GM19043 (cell line): ENCODE measurements around the gene NOTCH4.
A peak's percentile ranks its signal among the peaks of the same experiment; 100 is the strongest.

Source experiments
- ATAC-seq: cut with Tn5 transposase; IDR thresholded peaks from one replicate; pipeline ENCODE4 v1.9.1; 2021; ENCODE audit warnings: low read depth; ENCODE audit not compliant: unreplicated experiment

The NOTCH4 gene

GRCh38 chr6:32183030-32183429, 40.8 kb downstream of the NOTCH4 start:
- no peak for ATAC-seq

DNA sequence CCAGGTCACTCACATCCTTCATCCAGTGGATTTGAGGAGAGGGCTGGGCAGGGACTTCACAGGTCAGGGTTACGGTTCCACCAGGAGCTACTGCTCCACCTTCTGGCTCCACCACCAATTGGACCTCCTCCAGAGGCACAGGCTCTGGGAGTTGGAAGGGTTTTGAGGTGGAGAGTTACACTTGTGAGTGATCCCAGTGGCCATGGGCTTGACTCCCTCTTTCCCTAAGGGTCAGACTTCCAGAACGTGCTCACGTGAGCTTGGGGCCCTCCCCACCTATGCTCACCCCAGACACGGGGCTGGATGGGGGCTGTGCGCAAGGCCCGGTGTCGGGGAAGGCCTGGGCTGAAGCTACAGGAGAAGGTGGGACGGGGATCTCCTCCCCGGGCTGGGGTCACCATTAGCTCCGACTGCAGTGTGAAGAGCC, 41.3 kb downstream of the NOTCH4 start:
- ATAC-seq: no peak

DNA sequence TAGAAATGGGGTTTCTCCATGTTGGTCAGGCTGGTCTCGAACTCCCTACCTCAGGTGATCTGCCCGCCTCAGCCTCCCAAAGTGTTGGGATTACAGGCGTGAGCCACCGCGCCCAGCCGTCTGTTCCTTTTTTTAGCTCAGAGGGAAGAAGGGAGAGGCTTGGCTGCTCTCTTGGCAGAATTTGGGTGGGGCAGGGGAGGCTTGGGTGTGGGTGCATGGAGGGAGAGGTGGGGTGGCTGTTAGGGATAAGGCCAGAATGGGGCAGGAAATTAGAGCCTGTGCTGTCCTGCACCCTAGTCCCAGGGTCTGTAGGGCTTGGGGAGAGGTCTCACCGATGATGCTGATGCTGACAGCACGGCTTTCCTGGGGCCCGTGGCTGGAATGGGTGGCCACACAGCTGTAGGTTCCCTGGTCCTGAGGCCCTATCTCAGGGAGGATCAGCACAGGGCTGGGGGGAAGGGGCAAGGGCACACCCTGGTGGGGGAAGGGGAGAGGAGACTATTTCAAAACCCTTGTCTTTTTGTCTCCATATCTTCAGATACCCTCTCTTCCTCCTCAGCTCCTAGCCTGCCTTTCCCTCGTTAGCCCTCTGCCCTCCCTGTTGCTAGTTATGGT, 41.8 kb downstream of the NOTCH4 start:
- ATAC-seq: no peak

DNA sequence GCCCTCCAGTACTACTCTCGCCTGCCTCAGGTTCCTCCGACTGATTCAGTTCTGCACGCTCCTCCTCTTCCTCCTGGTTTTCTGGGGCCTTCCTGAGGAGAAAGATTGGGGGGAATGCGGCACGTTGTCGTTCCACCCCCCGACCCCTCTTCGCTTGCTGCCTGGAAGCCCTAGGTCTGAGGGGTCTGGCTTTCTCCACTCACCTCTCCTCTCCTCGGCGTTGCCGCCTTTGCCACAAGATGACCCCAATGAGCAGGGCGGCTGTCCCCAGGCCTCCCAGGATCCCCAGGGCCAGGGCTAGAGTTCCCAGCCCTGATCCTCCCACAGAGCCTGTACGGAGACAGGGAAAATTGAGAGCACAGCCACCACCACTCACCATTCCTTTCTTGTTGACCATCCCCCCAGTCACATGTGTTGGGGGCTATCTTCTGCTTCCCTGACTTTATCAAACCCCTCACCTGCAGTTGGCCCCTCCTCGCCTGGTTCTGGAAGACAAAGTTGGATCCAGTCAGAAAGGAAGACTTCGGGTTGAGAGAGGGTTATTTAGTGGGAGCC, 42.6 kb downstream of the NOTCH4 start:
- no peak for ATAC-seq

DNA sequence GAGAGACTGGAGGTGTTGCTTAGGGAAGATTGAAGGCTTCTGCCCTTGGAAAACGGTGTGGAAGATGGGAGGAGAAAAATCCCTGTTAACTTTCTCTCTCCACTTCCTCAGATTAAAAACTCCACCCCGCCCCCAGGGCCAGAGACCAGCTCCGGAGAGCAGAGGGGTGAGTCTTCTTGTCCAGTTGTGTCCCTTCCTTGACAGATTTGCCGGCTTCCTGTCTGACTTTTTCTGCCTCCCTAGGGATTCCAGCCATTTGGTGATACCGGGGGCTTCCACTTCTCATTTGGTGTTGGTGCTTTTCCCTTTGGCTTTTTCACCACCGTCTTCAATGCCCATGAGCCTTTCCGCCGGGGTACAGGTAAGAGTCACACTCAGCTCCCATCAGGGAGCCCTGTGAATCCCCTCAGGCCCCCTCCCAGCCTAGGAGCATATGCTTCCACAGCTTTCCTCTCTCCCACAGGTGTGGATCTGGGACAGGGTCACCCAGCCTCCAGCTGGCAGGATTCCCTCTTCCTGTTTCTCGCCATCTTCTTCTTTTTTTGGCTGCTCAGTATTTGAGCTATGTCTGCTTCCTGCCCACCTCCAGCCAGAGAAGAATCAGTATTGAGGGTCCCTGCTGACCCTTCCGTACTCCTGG, 44.0 kb downstream of the NOTCH4 start:
- ATAC-seq: no peak

GRCh38 chr6:32178547-32179440, 45.1 kb downstream of the NOTCH4 start:
- no peak for ATAC-seq

GRCh38 chr6:32177788-32178546, 45.9 kb downstream of the NOTCH4 start, which contains the start of gene RNF5:
TSS of gene RNF5 (plus strand) at chr6:32178405. CDS start at chr6:32178512, 107 bp downstream.
- ATAC-seq: peak; percentile 72

DNA sequence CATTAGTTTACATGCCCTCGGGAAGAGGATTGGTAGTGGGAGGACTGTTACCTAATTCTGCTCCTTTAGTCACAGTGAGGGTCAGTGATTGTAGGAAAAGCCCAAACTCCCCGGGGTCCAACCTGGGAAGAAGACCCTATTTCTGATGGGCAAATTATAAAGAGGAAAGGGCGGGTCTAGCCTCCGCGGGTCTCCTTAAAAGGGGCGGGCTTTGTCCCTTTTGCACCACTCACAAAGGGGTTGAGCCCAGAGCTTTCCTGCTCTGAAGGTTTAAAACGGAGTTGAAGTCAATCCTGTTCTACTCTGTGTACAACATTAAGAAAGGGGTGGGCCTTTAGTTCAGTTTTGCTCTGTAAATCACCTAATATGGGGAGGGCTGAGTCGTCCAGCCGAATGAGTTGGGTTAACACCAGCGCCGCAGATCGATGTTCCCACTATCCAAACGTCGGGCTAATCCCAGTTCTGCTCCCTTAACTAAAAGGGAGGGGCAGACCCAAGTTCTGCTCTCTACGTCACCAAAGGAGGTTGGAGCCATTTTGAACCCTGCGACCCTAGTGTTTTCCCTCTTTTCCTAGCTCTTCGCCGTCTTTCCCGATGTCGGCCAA, 46.6 kb downstream of the NOTCH4 start:
- ATAC-seq: no peak

- no peak for ATAC-seq
Observed at GRCh38 chr6:32176476-32177182, 47.2 kb downstream of the NOTCH4 start.

DNA sequence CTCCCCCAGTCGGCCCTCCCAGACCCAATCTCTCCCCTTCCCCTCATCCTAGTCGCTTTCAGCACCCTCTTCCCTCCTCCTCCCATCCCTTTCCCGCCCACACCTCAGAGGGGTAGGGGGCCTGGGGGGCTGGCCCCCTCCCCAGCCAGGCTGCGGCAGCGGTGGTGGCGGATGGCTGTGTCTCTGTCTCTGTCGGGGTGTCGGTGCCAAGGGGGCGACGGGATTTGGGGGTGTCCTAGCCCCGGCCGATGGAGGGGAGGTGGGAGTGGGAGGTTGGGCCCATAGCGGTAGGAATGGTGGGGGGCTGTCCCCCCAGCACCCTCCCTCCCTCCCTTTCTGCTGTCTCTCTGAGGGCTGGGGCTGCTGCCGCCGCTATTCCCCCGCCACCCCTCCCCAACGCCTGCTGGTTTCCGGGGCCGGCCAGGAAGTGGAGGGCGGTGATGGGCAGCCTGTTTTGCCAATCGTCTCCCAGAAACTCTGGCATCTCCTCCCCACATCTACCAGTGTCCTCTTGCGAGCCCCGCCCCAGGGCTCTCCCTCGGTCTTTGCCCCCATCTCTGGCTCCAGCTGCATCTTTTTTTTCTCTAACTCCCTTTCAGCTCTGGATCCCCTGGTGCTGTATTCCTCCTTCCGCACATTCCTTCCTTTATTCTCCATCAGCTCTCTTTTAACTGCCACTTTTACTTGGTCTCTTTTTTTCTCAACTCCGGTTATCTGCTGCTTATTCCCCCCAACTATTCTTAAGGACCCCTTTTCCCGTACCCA, 48.0 kb downstream of the NOTCH4 start, which contains the start of gene AGPAT1:
TSS of gene AGPAT1 (minus strand) at position 374 of the 765 bp plus-strand sequence. CDS start 4,588 bp downstream, outside the sequence.
- ATAC-seq: peak; percentile 31

- no peak for ATAC-seq
Observed at GRCh38 chr6:32175322-32175710, 48.6 kb downstream of the NOTCH4 start.

GRCh38 chr6:32174416-32174815, 49.5 kb downstream of the NOTCH4 start:
- no peak for ATAC-seq

DNA sequence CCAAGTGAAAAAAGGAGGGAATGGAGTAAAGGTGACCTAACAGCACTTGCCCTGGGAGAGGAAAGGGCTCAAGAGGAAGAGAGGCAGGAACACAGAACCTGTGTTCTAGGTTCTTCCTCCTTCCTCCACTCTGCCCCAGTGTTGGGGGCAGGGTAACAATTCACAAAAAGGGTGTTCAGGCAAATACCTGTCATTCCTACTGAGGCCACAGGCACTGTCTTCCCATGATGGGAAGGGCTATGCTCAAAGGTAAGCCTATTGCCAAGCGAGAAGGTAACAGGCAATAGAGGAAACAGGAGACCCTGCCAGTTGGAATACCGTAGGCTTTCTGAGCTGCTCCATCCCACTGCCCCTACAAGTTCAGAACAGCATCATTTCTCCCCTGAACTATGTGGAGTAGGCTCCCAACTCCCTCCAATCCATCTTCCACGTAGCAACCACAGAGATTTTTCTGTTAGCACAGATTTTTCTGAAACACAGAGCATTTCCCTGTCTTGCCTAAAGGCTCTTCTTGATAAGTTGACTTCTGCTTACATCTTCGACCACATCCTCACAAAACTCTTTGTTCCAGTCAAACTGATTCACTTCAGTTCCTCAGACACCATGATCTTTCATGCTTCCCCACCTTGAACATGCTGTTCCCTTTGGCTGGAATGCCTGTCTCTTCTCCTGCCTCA, 50.7 kb downstream of the NOTCH4 start:
- ATAC-seq: no peak

DNA sequence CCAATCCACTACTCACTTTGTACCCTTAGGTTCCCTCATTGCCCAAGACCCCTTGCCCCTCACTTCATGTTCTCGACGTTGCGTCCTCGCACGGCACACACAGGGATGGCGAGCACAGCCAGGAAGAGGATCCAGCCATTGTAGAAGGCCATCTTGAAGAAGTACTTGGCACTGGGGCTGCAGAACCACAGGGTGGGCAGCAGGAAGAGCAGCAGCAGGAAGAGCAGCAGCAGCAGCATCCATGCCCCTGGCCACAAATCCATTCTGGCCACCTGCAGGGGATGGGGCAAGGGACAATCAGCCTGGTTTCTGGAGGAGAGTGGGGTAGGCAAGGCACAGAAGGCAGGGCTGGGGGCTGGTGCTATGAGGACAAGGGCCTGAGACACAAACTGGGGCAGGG, 52.6 kb downstream of the NOTCH4 start:
- ATAC-seq: no peak

GRCh38 chr6:32170294-32170693, 53.6 kb downstream of the NOTCH4 start:
- ATAC-seq: no peak

DNA sequence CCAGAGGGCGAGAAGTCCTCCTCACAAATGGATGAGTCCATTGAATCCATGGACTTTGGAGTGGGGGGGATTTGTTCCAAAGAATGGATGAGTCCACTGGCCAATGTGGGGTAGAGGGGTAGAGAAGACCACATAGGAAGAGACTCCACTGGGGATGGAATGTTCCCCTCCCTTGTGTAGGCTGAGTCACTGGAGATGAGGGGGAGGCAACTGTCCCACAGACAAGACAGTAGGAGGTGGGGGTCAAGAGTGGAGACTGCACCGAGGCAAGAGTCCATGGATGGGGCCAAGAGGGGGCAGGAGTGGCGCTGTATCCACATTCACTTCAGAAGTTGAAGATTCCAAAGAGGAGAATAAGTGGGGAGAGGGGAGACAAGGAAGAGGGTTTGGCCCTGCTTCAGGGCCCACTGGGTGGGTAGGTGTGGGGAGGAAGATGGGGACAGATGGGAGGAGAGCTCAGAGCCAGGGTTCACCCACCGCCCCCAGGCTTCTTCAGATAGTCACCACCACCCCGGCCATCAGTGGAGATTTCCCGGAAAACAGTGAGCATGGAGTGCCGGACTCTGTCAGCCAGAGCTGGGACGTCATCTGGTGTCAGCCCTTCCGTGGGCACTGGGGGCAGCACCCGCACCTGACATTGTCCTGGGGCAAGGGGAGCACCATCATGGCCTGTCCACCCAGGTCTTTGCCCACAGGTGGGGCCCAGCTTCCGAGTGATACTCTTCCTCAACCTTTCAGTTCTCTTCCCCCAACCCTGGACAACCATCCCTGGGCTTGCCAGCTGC, 54.9 kb downstream of the NOTCH4 start:
- ATAC-seq: no peak

- no peak for ATAC-seq
Observed at GRCh38 chr6:32168350-32168749, 55.5 kb downstream of the NOTCH4 start.
